Stimulated activated CD4-positive, alpha-beta T cell treated with anti-CD3 and anti-CD28 coated beads, TNF-alpha, amount 100 ng/mL, for 48 hours (primary cell): ENCODE results near the gene OPCML.

Source experiments
- DNase-seq, 3 donors: peaks; one replicate each; pipeline ENCODE4 v3.0.0-alpha.2; 2020; ENCODE audit warnings: low read depth in 3 of 3

OPCML gene

GRCh38 chr11:133541021-133541719, 8.9 kb upstream of the OPCML start:
- DNase-seq: no peak

GRCh38 chr11:133536198-133536597, 3.9 kb upstream of the OPCML start:
- no peak for DNase-seq

- DNase-seq: no peak
These were observed 904 bp upstream of the OPCML start for GRCh38 chr11:133533205-133533604.

- DNase-seq: no peak
These were observed 843 bp downstream of the OPCML start for GRCh38 chr11:133531458-133531857.

- DNase-seq: no peak
These were observed 1.8 kb downstream of the OPCML start for GRCh38 chr11:133530501-133530835.

GRCh38 chr11:133529807-133530500, 2.3 kb downstream of the OPCML start:
- no peak for DNase-seq

GRCh38 chr11:133526790-133527189, 5.5 kb downstream of the OPCML start:
- DNase-seq: no peak

GRCh38 chr11:133525976-133526375, 6.3 kb downstream of the OPCML start:
- no peak for DNase-seq

- DNase-seq: no peak
These were observed 7.8 kb downstream of the OPCML start for GRCh38 chr11:133524488-133524887.

GRCh38 chr11:133522344-133522743, 10.0 kb downstream of the OPCML start:
- DNase-seq: no peak

GRCh38 chr11:133521502-133521901, 10.8 kb downstream of the OPCML start:
- no peak for DNase-seq

GRCh38 chr11:133520707-133521106, 11.6 kb downstream of the OPCML start:
- no peak for DNase-seq

GRCh38 chr11:133519560-133519959, 12.7 kb downstream of the OPCML start:
- DNase-seq: no peak

- DNase-seq: no peak
These were observed 13.5 kb downstream of the OPCML start for GRCh38 chr11:133518702-133519264.

GRCh38 chr11:133516845-133517244, 15.5 kb downstream of the OPCML start:
- no peak for DNase-seq

GRCh38 chr11:133515107-133515506, 17.2 kb downstream of the OPCML start:
- no peak for DNase-seq

GRCh38 chr11:133509924-133510697, 22.2 kb downstream of the OPCML start:
- no peak for DNase-seq

- no peak for DNase-seq
These were observed 23.8 kb downstream of the OPCML start for GRCh38 chr11:133508468-133508867.

GRCh38 chr11:133507185-133507584, 25.1 kb downstream of the OPCML start:
- DNase-seq: no peak

GRCh38 chr11:133506551-133507094, 25.7 kb downstream of the OPCML start:
- DNase-seq: no peak

- DNase-seq: no peak
These were observed 26.3 kb downstream of the OPCML start for GRCh38 chr11:133506023-133506422.

GRCh38 chr11:133504906-133505305, 27.4 kb downstream of the OPCML start:
- DNase-seq: no peak
